WTC11 (cell line): Measurements from ENCODE around the gene ADGRF4. TPM values are rescaled to one million over a fixed set of nuclear protein-coding genes. Genes with fewer than 3 reads are reported as not detected.

Source experiments
- ATAC-seq: fragments of 200-7000 bp; cut with Tn5 transposase; 2 replicates; pipeline ENCODE4 v1.10.0; 2021; ENCODE audit warnings: mild to moderate bottlenecking, moderate library complexity
- CTCF ChIA-PET: fragments of 300-600 bp; sonication (Branson Sonifier 250); formaldehyde crosslinking; loops from one replicate; lab custom pipeline; 2021; ENCODE audit warnings: antibody characterized with exemption; lab: Charles Lee
- POLR2A ChIA-PET: fragments of 350-600 bp; sonication (Branson Sonifier 250); formaldehyde crosslinking; loops from one replicate; lab custom pipeline; 2021; ENCODE audit warnings: antibody characterized with exemption; lab: Charles Lee
- DNase-seq: peaks from one replicate; pipeline ENCODE4 v3.0.0; 2021; ENCODE audit warnings: low spot score
- H3K27ac Mint-ChIP-seq: 2 replicates; pipeline ENCODE4 v1.8.0; 2021; ENCODE audit warnings: mixed read lengths
- H3K27me3 Mint-ChIP-seq: 2 replicates; pipeline ENCODE4 v1.8.0; 2021; ENCODE audit warnings: low read depth, mild to moderate bottlenecking, moderate library complexity, mixed read lengths
- H3K36me3 Mint-ChIP-seq: 2 replicates; pipeline ENCODE4 v1.8.0; 2021; ENCODE audit warnings: mixed read lengths
- H3K4me1 Mint-ChIP-seq: 2 replicates; pipeline ENCODE4 v1.8.0; 2022; ENCODE audit warnings: mixed read lengths
- H3K4me3 Mint-ChIP-seq: 2 replicates; pipeline ENCODE4 v1.8.0; 2021; ENCODE audit warnings: mild to moderate bottlenecking, moderate library complexity, mixed read lengths
- H3K9me3 Mint-ChIP-seq: 2 replicates; pipeline ENCODE4 v1.8.0; 2021; ENCODE audit warnings: mixed read lengths
- ARID4B ChIP-seq: sonication (generic); formaldehyde crosslinking; IDR thresholded peaks from 2 replicates; pipeline ENCODE4 v1.8.0; 2023; ENCODE audit warnings: missing genetic modification reagents, mild to moderate bottlenecking, borderline replicate concordance
- CREB1 ChIP-seq: sonication (generic); formaldehyde crosslinking; IDR thresholded peaks from 2 replicates; pipeline ENCODE4 v1.8.0; 2023; ENCODE audit warnings: mild to moderate bottlenecking, missing genetic modification reagents
- E2F5 ChIP-seq: sonication (generic); formaldehyde crosslinking; IDR thresholded peaks from 2 replicates; pipeline ENCODE4 v1.8.1; 2022; ENCODE audit warnings: mild to moderate bottlenecking, moderate library complexity, missing genetic modification reagents
- ETV6 ChIP-seq: sonication (generic); formaldehyde crosslinking; IDR thresholded peaks from 2 replicates; pipeline ENCODE4 v1.8.1; 2022; ENCODE audit warnings: mild to moderate bottlenecking, missing genetic modification reagents
- HMGXB4 ChIP-seq: sonication (generic); formaldehyde crosslinking; IDR thresholded peaks from 2 replicates; pipeline ENCODE4 v1.8.1; 2023; ENCODE audit warnings: mild to moderate bottlenecking, moderate library complexity, missing genetic modification reagents
- NR3C1 ChIP-seq: sonication (generic); formaldehyde crosslinking; conservative IDR thresholded peaks from 2 replicates; pipeline ENCODE4 v1.8.1; 2023; ENCODE audit warnings: low read depth, mild to moderate bottlenecking, missing genetic modification reagents
- PRRX2 ChIP-seq: fragments of 250-450 bp; sonication (Bioruptor Pico); IDR thresholded peaks from 2 replicates; pipeline ENCODE4 v1.8.0; 2021; ENCODE audit warnings: mild to moderate bottlenecking
- TCF7 ChIP-seq: sonication (generic); formaldehyde crosslinking; IDR thresholded peaks from 2 replicates; pipeline ENCODE4 v1.8.0; 2022; ENCODE audit warnings: mild to moderate bottlenecking, low read depth, missing genetic modification reagents, moderate library complexity
- TEAD1 ChIP-seq: sonication (generic); formaldehyde crosslinking; IDR thresholded peaks from 2 replicates; pipeline ENCODE4 v1.8.0; 2022; ENCODE audit warnings: mild to moderate bottlenecking, missing genetic modification reagents
- ZNF121 ChIP-seq: sonication (generic); formaldehyde crosslinking; IDR thresholded peaks from 2 replicates; pipeline ENCODE4 v1.8.0; 2023; ENCODE audit warnings: missing genetic modification reagents
- ZNF232 ChIP-seq: sonication (generic); formaldehyde crosslinking; IDR thresholded peaks from 2 replicates; pipeline ENCODE4 v1.8.0; 2022; ENCODE audit warnings: mild to moderate bottlenecking, missing genetic modification reagents
- ZNF396 ChIP-seq: fragments of 250-450 bp; sonication (Bioruptor Pico); IDR thresholded peaks from 2 replicates; pipeline ENCODE4 v1.8.0; 2021; ENCODE audit warnings: mild to moderate bottlenecking, moderate library complexity, borderline replicate concordance
- ZNF423 ChIP-seq: fragments of 250-450 bp; sonication (Bioruptor Pico); IDR thresholded peaks from 2 replicates; pipeline ENCODE4 v2.1.2; 2022; ENCODE audit warnings: mild to moderate bottlenecking, moderate library complexity
- ZNF671 ChIP-seq: fragments of 250-450 bp; sonication (Bioruptor Pico); IDR thresholded peaks from 2 replicates; pipeline ENCODE4 v1.8.0; 2021; ENCODE audit warnings: mild to moderate bottlenecking
- total RNA-seq: library from RNA; stranded (reverse); gene quantifications from 3 replicates; pipeline ENCODE4 v1.2.3, GENCODE V29; 2021
- TF ChIP-seq, protein P1 (sequence below): sonication (generic); formaldehyde crosslinking; IDR thresholded peaks from 2 replicates; pipeline ENCODE4 v1.8.0; 2022; ENCODE audit warnings: missing genetic modification reagents
- TF ChIP-seq, protein P2 (sequence below): sonication (generic); formaldehyde crosslinking; IDR thresholded peaks from 2 replicates; pipeline ENCODE4 v1.8.1; 2022; ENCODE audit warnings: low read depth, mild to moderate bottlenecking, moderate library complexity, missing genetic modification reagents, borderline replicate concordance

The ADGRF4 gene
- total RNA-seq, 1 experiment from 2014 or later, result not detected

- TF ChIP-seq, protein P1, sequence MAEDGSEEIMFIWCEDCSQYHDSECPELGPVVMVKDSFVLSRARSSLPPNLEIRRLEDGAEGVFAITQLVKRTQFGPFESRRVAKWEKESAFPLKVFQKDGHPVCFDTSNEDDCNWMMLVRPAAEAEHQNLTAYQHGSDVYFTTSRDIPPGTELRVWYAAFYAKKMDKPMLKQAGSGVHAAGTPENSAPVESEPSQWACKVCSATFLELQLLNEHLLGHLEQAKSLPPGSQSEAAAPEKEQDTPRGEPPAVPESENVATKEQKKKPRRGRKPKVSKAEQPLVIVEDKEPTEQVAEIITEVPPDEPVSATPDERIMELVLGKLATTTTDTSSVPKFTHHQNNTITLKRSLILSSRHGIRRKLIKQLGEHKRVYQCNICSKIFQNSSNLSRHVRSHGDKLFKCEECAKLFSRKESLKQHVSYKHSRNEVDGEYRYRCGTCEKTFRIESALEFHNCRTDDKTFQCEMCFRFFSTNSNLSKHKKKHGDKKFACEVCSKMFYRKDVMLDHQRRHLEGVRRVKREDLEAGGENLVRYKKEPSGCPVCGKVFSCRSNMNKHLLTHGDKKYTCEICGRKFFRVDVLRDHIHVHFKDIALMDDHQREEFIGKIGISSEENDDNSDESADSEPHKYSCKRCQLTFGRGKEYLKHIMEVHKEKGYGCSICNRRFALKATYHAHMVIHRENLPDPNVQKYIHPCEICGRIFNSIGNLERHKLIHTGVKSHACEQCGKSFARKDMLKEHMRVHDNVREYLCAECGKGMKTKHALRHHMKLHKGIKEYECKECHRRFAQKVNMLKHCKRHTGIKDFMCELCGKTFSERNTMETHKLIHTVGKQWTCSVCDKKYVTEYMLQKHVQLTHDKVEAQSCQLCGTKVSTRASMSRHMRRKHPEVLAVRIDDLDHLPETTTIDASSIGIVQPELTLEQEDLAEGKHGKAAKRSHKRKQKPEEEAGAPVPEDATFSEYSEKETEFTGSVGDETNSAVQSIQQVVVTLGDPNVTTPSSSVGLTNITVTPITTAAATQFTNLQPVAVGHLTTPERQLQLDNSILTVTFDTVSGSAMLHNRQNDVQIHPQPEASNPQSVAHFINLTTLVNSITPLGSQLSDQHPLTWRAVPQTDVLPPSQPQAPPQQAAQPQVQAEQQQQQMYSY (CRISPR knock-in tag), result no peak
- TF ChIP-seq ZNF423, result no peak
- TF ChIP-seq ZNF232 (CRISPR knock-in tag), result no peak
- TF ChIP-seq ETV6, result no peak
- TF ChIP-seq TCF7 (CRISPR knock-in tag), result no peak
Measured at GRCh38 chr6:47680051-47680450, 18.3 kb upstream of the ADGRF4 start (continued).

DNA sequence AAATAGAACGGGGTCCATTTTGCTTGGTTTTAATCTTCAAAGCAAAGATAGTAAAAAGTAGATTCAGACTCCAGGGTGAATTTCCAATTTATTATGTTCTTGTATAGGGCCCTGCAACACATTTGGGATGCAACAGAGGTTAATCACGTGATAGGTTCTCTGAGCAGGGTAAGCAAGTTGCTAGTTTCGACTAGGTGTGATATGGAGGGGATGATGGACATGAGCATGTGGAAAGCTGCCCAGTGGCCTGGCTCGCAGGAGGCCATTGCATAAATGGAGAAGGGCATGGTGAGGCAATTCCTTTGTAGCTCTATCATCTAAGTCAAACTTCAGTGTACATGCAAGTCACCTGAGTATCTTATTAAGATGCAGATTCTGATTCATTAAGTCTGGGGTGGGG, 17.7 kb upstream of the ADGRF4 start:
- no peaks in the 10 kb centered on the region for H3K9me3 Mint-ChIP-seq

More for the DNA sequence above, 17.7 kb upstream of the ADGRF4 start:
- Mint-ChIP-seq H3K27me3 (no peaks in the 10 kb centered on the region), H3K27ac (no peak overlapping the region), H3K4me1 (no peaks in the 10 kb centered on the region), H3K36me3 (no peaks in the 10 kb centered on the region), H3K4me3 (no peak overlapping the region)
- CTCF ChIA-PET, result no interaction called here
- DNase-seq, result no peak
- no peak for TF ChIP-seq HMGXB4 (CRISPR knock-in tag)
- no peak for TF ChIP-seq NR3C1 (CRISPR knock-in tag)
- TF ChIP-seq ZNF396, result no peak
- TF ChIP-seq TCF7 (CRISPR knock-in tag), result no peak
- TF ChIP-seq PRRX2 (CRISPR knock-in tag), result no peak
- TF ChIP-seq TEAD1 (CRISPR knock-in tag), result no peak
- no peak for TF ChIP-seq CREB1 (CRISPR knock-in tag)
- TF ChIP-seq, protein P2, sequence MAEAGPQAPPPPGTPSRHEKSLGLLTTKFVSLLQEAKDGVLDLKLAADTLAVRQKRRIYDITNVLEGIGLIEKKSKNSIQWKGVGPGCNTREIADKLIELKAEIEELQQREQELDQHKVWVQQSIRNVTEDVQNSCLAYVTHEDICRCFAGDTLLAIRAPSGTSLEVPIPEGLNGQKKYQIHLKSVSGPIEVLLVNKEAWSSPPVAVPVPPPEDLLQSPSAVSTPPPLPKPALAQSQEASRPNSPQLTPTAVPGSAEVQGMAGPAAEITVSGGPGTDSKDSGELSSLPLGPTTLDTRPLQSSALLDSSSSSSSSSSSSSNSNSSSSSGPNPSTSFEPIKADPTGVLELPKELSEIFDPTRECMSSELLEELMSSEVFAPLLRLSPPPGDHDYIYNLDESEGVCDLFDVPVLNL, result no peak
- no peak for TF ChIP-seq ZNF671 (CRISPR knock-in tag)
- TF ChIP-seq ARID4B (CRISPR knock-in tag), result no peak
- TF ChIP-seq E2F5 (CRISPR knock-in tag), result no peak
- TF ChIP-seq ZNF121 (CRISPR knock-in tag), result no peak
- TF ChIP-seq, all 79 proteins: peak for 0
- POLR2A ChIA-PET, result no interaction called here
- no peak for ATAC-seq
